ENCODE results near the gene UBXN10. TPM values are rescaled to one million over a fixed set of nuclear protein-coding genes. Genes with fewer than 3 reads are reported as not detected.

UBXN10 gene
- total RNA-seq, 1 donor from 2014 or later, result 0.37 TPM

DNA sequence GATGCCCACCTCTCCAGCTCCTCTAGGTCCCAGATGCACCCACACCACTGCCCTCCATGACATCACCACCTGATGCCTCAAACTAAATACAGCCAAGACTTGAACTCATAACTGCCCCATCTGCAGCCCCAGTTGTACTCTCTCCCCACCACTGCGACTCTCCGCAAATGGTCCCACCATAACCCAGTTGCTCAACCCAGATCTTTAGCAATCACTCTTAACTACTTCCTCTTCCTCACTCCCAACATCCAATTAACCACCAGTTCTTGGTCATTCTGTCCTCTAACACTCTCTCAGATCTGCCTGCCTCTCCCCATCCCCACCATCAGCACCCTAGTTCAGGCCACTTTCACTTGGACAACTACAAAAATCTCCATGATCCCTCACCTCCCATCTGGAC is 37.2 kb downstream of the UBXN10 start:
- Histone ChIP-seq H3K4me1 (peaks cover 16% of the 10 kb centered on the region), H4K20me1 (ENCODE audit: low read depth) (no peaks in the 10 kb centered on the region), H3K9ac (no peak overlapping the region), H3K27me3 (peaks cover 61% of the 10 kb centered on the region), H3K36me3 (no peaks in the 10 kb centered on the region), H3K4me2 (no peak overlapping the region), H3K4me3 (no peak overlapping the region), H3F3A (ENCODE audit: low read depth) (no peaks in the 10 kb centered on the region), H2AFZ (replicated peaks) (no peak overlapping the region), H3K27ac (no peak overlapping the region), H3K79me2 (ENCODE audit: low read depth) (no peaks in the 10 kb centered on the region), H3K9me3 (ENCODE audit: low read depth) (no peaks in the 10 kb centered on the region)
- H3K9me3 Mint-ChIP-seq, result no peaks in the 10 kb centered on the region
- no peak for DNase-seq (ENCODE audit: low spot score)
- TF ChIP-seq EZH2 (IDR thresholded peaks at IDR 0.05) (no peak), EZH2phosphoT487 (IDR thresholded peaks at IDR 0.05) (no peak), CTCF (IDR thresholded peaks at IDR 0.05) (no peak)
- peaks cover 11% of the 10 kb centered on the region for H3K4me1 Mint-ChIP-seq
- no peaks in the 10 kb centered on the region for H3K36me3 Mint-ChIP-seq
- peaks cover 8% of the 10 kb centered on the region for H3K27me3 Mint-ChIP-seq (ENCODE audit: insufficient read depth, low read depth)
- H3K4me3 Mint-ChIP-seq, result peak overlapping the region; percentile 0
- no peak overlapping the region for H3K27ac Mint-ChIP-seq

- H3K4me1 Mint-ChIP-seq, result peaks cover 11% of the 10 kb centered on the region
- H3K36me3 Mint-ChIP-seq, result no peaks in the 10 kb centered on the region
- peak overlapping the region; percentile 0 for H3K4me3 Mint-ChIP-seq
- Histone ChIP-seq H4K20me1 (ENCODE audit: low read depth) (no peaks in the 10 kb centered on the region), H3K27ac (no peak overlapping the region), H3K4me3 (no peak overlapping the region), H3K79me2 (ENCODE audit: low read depth) (no peaks in the 10 kb centered on the region), H3F3A (ENCODE audit: low read depth) (no peaks in the 10 kb centered on the region), H3K4me2 (no peak overlapping the region), H3K9ac (no peak overlapping the region), H3K36me3 (no peaks in the 10 kb centered on the region), H3K27me3 (peaks cover 65% of the 10 kb centered on the region), H2AFZ (replicated peaks) (no peak overlapping the region), H3K4me1 (peaks cover 16% of the 10 kb centered on the region), H3K9me3 (ENCODE audit: low read depth) (no peaks in the 10 kb centered on the region)
- DNase-seq (ENCODE audit: low spot score), result no peak
- no peak for TF ChIP-seq EZH2 (IDR thresholded peaks at IDR 0.05)
- TF ChIP-seq CTCF (IDR thresholded peaks at IDR 0.05), result no peak
- no peak for TF ChIP-seq EZH2phosphoT487 (IDR thresholded peaks at IDR 0.05)
- peaks cover 13% of the 10 kb centered on the region for H3K27me3 Mint-ChIP-seq (ENCODE audit: insufficient read depth, low read depth)
- no peaks in the 10 kb centered on the region for H3K9me3 Mint-ChIP-seq
- no peak overlapping the region for H3K27ac Mint-ChIP-seq
These were observed 37.9 kb downstream of the UBXN10 start for GRCh38 chr1:20223551-20224419.

GRCh38 chr1:20224546-20224945 is 38.6 kb downstream of the UBXN10 start:
- peak; percentile 29 for DNase-seq (ENCODE audit: low spot score)
- Histone ChIP-seq H3K79me2 (ENCODE audit: low read depth) (no peaks in the 10 kb centered on the region), H2AFZ (replicated peaks) (no peak overlapping the region), H3K4me3 (no peak overlapping the region), H3K9ac (no peak overlapping the region), H3F3A (ENCODE audit: low read depth) (no peaks in the 10 kb centered on the region), H3K36me3 (no peaks in the 10 kb centered on the region), H4K20me1 (ENCODE audit: low read depth) (no peaks in the 10 kb centered on the region), H3K27me3 (peaks cover 73% of the 10 kb centered on the region), H3K4me2 (no peak overlapping the region), H3K4me1 (peaks cover 16% of the 10 kb centered on the region), H3K27ac (no peak overlapping the region), H3K9me3 (ENCODE audit: low read depth) (no peaks in the 10 kb centered on the region)
- Mint-ChIP-seq H3K36me3 (no peaks in the 10 kb centered on the region), H3K4me1 (peaks cover 11% of the 10 kb centered on the region), H3K9me3 (no peaks in the 10 kb centered on the region), H3K4me3 (no peak overlapping the region), H3K27me3 (ENCODE audit: insufficient read depth, low read depth) (peaks cover 13% of the 10 kb centered on the region), H3K27ac (no peak overlapping the region)
- TF ChIP-seq EZH2 (IDR thresholded peaks at IDR 0.05), result no peak
- no peak for TF ChIP-seq EZH2phosphoT487 (IDR thresholded peaks at IDR 0.05)
- no peak for TF ChIP-seq CTCF (IDR thresholded peaks at IDR 0.05)

Measured in neural progenitor cell (in vitro differentiated cells).